ENCODE results near the gene GAK.
"Not testable (repeated sequence)": the region's sequence is repeated elsewhere in the genome, so short reads cannot be mapped to it uniquely, and the experiment has no call there.

Gene GAK

DNA sequence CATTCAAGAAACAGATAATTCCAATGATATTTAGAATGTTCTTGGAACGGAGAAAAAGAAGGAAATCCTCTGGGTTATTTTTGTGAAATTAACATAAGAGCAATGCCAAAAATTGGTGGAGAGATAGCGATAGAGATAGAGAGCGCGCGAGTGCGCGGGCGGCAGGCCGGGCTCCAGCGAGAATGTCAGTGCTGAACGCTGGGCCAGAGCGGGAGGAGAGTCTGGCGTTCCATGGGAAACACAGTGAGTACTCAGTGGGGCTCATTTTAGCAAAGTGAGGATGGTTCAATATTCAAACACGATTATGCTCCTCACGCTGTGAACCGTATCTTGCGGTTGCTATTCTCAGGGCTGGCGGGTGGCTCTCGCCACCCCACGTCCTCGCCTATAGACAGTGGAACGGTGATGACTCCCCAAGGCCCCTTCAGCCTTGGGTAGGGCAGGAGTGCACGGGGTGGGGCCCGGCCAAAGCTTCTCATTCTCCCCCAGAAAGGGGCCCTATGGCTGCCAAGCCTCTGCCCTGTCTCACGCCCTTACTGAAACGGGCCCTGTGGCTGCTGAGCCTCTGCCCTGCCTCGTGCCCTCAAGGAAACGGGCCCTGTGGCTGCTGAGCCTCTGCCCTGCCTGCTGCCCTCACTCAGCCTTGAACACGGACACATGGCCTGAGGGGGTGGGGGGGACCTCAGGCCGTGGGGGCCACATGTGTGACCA is 123.1 kb downstream of the GAK start:
- DNase-seq, result no peak

- DNase-seq, result no peak
Observed at GRCh38 chr4:807792-808191, 124.3 kb downstream of the GAK start.

- not testable (repeated sequence) for DNase-seq
Observed at GRCh38 chr4:806979-807378, 125.1 kb downstream of the GAK start.

DNA sequence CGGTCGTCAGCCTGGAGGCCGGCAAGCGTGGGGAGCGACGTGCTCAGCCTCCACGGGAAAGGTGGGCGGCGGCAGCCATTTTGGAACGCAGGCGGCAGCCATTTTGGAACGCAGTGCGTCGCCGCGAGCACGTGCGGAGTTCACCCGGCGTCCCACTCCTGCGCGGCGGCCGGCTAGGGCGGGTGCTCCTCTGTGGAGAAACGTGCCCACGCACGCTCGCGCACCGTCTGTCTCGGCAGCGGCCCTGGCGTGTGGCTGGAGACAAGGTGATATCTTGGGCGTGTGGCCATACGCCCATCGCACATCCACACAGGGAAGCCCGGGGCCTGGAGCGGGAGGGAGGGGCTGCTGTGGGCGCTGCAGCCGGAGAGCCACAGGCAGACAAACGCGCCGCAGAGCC is 127.3 kb downstream of the GAK start:
- DNase-seq, result no peak

- DNase-seq, result no peak
Observed at GRCh38 chr4:803884-804283, 128.2 kb downstream of the GAK start.

GRCh38 chr4:801436-802124 is 130.5 kb downstream of the GAK start:
- DNase-seq, result no peak
